Fibroblast of skin of left biceps (primary cell): ENCODE results near the gene ZNF483.
"Not testable (repeated sequence)": the region's sequence is repeated elsewhere in the genome, so short reads cannot be mapped to it uniquely, and the experiment has no call there.

Source experiments
- DNase-seq, 2 experiments: peaks; one replicate each; pipeline ENCODE4 v3.0.0-alpha.2; 2013; ENCODE audit warnings: low read depth in 2 of 2

Gene ZNF483

GRCh38 chr9:111610149-111610548 is 85.2 kb downstream of the ZNF483 start:
- DNase-seq: no peak

GRCh38 chr9:111610845-111611244 is 85.9 kb downstream of the ZNF483 start:
- no peak for DNase-seq

DNA sequence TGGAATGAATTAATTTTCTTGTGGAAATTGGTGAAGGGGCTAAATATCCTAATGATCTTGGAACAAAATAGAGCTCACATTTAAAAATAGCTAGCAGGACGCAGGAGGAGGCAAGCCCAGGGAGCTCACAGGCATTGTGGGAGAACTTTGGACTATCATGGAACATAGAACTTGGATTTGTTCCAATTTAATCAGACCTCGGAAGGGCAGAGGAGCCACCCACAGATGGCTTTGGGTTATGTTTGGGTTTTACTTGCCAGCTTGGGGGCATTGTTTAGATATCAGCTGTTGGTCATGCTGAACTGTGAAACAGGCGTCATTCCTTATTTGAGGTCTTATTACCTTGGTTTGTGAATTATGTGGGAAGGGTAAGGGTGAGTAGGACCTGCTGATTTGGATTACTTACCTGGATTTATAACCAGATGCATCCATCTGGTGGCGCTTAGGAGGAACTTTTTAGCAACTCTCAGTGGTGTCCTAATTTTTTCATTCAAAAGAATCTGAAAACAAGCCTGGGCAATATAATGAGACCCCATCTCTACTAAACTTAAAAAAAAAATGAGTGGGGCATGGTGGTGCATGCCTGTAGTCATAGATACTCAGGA is 88.6 kb downstream of the ZNF483 start:
- no peak for DNase-seq

GRCh38 chr9:111615928-111616327 is 90.9 kb downstream of the ZNF483 start:
- no peak for DNase-seq

- DNase-seq: not testable (repeated sequence)
These were observed 92.4 kb downstream of the ZNF483 start for GRCh38 chr9:111617349-111617748.

- no peak for DNase-seq
These were observed 97.0 kb downstream of the ZNF483 start for GRCh38 chr9:111621895-111622480.

DNA sequence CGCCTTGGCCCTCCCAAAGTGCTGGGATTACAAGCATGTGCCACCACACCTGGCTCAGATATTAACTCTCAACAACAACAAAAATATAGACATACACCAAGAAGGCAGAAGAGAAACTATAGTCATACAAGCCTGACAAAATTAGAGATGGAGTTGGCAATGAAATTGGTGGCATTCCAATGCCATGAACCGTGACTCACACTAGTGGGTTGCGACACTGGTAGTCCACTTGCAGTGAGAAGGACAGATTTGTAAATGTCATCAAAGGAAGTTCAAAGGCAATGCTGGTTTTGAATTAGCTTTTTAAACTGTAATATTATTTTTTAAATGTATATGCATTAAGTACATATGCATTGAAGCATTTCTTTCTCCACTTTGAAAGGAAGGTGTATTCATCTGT is 97.6 kb downstream of the ZNF483 start:
- no peak for DNase-seq
